ENCODE results near the gene RIPPLY1.

GRCh38 chrX:106863697-106864096 lies 39.4 kb downstream of the RIPPLY1 start:
- no peak for TF ChIP-seq CTCF (conservative IDR thresholded peaks at IDR 0.05 in 1 of 2, IDR thresholded peaks at IDR 0.05 in 1 of 2; ENCODE audit: low read depth in 1 of 2, low read length in 2 of 2)
- TF ChIP-seq EZH2 (IDR thresholded peaks at IDR 0.05; ENCODE audit: low read length, missing control alignments), result no peak

Data from fibroblast of lung (primary cell).